ENCODE results near the gene RNF150.
"Not testable (repeated sequence)": the region's sequence is repeated elsewhere in the genome, so short reads cannot be mapped to it uniquely, and the experiment has no call there.

Gene RNF150

GRCh38 chr4:141056473-141056872 lies 76.8 kb downstream of the RNF150 start:
- TF ChIP-seq TOX (CRISPR knock-in tag; IDR thresholded peaks at IDR 0.05; ENCODE audit: borderline replicate concordance) = no peak
- no peak for TF ChIP-seq CSDC2 (CRISPR knock-in tag; IDR thresholded peaks at IDR 0.05)
- TF ChIP-seq CREB5 (CRISPR knock-in tag; IDR thresholded peaks at IDR 0.05; ENCODE audit: low read depth) = no peak
- no peak for TF ChIP-seq ZC3H10 (CRISPR knock-in tag; IDR thresholded peaks at IDR 0.05)
- no peak for TF ChIP-seq TCF4 (CRISPR knock-in tag; IDR thresholded peaks at IDR 0.05; ENCODE audit: borderline replicate concordance)
- no peak for TF ChIP-seq PPARA (CRISPR knock-in tag; IDR thresholded peaks at IDR 0.05; ENCODE audit: borderline replicate concordance)
- TF ChIP-seq ZFP30 (CRISPR knock-in tag; IDR thresholded peaks at IDR 0.05) = no peak
- no peak for TF ChIP-seq ISL1 (CRISPR knock-in tag; IDR thresholded peaks at IDR 0.05)
- TF ChIP-seq POU6F1 (CRISPR knock-in tag; IDR thresholded peaks at IDR 0.05; ENCODE audit: borderline replicate concordance, low read depth) = no peak
- TF ChIP-seq TSHZ2 (CRISPR knock-in tag; IDR thresholded peaks at IDR 0.05) = no peak
- no peak for TF ChIP-seq ZNF70 (CRISPR knock-in tag; IDR thresholded peaks at IDR 0.05)
- TF ChIP-seq GLIS3 (CRISPR knock-in tag; IDR thresholded peaks at IDR 0.05) = no peak
- TF ChIP-seq ZFP3 (CRISPR knock-in tag; IDR thresholded peaks at IDR 0.05) = no peak
- TF ChIP-seq OSR1 (CRISPR knock-in tag; IDR thresholded peaks at IDR 0.05) = no peak
- no peak for TF ChIP-seq ARNTL (CRISPR knock-in tag; IDR thresholded peaks at IDR 0.05; ENCODE audit: borderline replicate concordance, low read depth)
- no peak for TF ChIP-seq ZNF565 (CRISPR knock-in tag; conservative IDR thresholded peaks at IDR 0.05; ENCODE audit: low read depth)

GRCh38 chr4:141054446-141054845 lies 78.8 kb downstream of the RNF150 start:
- TF ChIP-seq ZNF70 (CRISPR knock-in tag; IDR thresholded peaks at IDR 0.05) (no peak), CREB5 (CRISPR knock-in tag; IDR thresholded peaks at IDR 0.05; ENCODE audit: low read depth) (no peak), CSRNP3 (CRISPR knock-in tag; IDR thresholded peaks at IDR 0.05) (no peak), POU6F1 (CRISPR knock-in tag; IDR thresholded peaks at IDR 0.05; ENCODE audit: borderline replicate concordance, low read depth) (no peak), TCF4 (CRISPR knock-in tag; IDR thresholded peaks at IDR 0.05; ENCODE audit: borderline replicate concordance) (no peak), ZFP30 (CRISPR knock-in tag; IDR thresholded peaks at IDR 0.05) (no peak), BACH2 (CRISPR knock-in tag; IDR thresholded peaks at IDR 0.05; ENCODE audit: borderline replicate concordance) (no peak), ZC3H10 (CRISPR knock-in tag; IDR thresholded peaks at IDR 0.05) (no peak)

More at GRCh38 chr4:141056473-141056872, 76.8 kb downstream of the RNF150 start:
- ATAC-seq = no peak

GRCh38 chr4:141050999-141051398 lies 82.3 kb downstream of the RNF150 start:
- ATAC-seq = not testable (repeated sequence)

More at GRCh38 chr4:141054446-141054845, 78.8 kb downstream of the RNF150 start:
- ATAC-seq = no peak

Data from SK-N-SH treated with all-trans-retinoic acid at 6 μM for 48 hours (cell line).